HG02798 (cell line): Measurements from ENCODE around the gene CCHCR1.
"Not testable (repeated sequence)": the region's sequence is repeated elsewhere in the genome, so short reads cannot be mapped to it uniquely, and the experiment has no call there.

Experiments used
- ATAC-seq: cut with Tn5 transposase; IDR thresholded peaks from one replicate; pipeline ENCODE4 v1.9.1; 2021; ENCODE audit warnings: mild to moderate bottlenecking; ENCODE audit not compliant: unreplicated experiment, poor library complexity

Gene CCHCR1

GRCh38 chr6:31185695-31186051 lies 28.1 kb upstream of the CCHCR1 start:
- not testable (repeated sequence) for ATAC-seq

DNA sequence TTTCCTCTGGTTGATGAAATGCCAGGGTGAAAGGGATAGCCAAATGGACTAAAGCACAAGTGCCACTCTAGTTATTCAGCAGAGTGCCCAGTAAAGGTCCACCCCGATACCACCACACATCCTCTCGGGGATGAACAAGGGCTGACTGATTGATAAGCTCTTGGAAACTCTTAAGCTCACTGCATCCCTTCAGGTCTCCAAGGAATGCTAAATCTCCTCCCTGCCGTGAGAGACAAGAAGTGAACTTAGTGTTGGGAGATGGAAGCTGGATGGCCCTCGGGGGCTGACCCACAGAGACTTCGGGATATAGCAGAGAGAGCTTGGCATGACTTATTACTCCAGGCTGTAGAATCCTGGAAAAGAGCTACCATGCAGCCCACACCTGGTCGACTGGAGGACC lies 26.3 kb upstream of the CCHCR1 start:
- not testable (repeated sequence) for ATAC-seq

DNA sequence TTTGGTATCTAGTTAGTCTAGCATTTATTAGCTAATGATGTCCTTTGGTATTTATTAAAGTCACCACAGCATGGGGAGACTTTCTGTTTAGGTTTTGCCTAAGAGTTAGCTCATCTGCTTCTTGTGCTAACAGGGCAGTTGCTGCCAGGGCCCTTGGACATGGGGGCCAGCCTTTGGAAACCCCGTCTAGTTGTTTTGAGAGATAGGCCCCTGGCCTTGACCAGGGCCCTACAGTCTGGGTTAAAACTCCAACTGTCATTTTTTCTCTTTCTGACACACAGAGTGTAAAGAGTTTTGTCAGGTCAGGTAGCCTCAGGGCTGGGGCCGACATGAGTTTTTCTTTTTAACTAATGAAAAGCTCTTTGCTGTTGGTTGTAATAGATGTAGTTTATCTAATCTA lies 25.7 kb upstream of the CCHCR1 start:
- not testable (repeated sequence) for ATAC-seq

- peak; percentile 86 for ATAC-seq
These were observed 22.9 kb upstream of the CCHCR1 start for GRCh38 chr6:31180500-31180899.

DNA sequence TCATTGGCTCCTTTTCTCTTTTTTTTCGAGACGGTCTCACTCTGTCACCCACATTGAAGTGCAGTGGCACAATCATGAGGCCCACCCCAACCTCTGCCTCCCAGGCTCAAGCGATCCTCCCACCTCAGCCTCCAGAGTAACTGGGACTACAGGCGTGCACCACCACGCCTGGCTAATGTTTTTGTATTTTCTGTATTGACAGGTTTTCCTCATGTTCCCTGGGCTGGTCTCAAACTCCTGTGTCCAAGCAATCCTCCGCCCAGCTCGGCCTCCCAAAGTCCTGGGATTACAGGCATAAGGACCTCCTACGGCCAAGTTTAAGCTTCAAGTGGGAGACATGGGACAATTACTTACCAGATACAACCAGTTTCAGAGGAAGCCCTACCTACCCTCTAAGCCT lies 22.3 kb upstream of the CCHCR1 start:
- ATAC-seq: no peak

DNA sequence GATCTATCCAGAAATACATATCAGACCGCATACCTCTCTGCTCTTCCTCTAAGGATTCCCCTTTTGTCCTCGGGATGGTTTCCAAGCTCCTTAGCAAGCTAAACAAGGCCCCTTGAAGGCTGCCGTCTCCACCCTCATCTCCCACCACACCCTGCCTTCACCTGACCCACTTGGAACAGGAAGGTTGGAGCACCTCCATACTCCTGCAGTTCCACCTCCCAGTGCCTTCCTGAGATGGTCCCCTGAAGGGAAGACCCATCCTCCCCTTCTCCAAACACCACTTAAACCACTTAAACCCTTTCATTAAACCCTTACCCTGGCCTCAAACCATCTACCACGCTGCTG lies 21.4 kb upstream of the CCHCR1 start:
- no peak for ATAC-seq

GRCh38 chr6:31178143-31179041 lies 20.8 kb upstream of the CCHCR1 start:
- ATAC-seq: no peak

- ATAC-seq: no peak
These were observed 18.4 kb upstream of the CCHCR1 start for GRCh38 chr6:31175971-31176370.

GRCh38 chr6:31174378-31174777 lies 16.8 kb upstream of the CCHCR1 start:
- ATAC-seq: no peak

DNA sequence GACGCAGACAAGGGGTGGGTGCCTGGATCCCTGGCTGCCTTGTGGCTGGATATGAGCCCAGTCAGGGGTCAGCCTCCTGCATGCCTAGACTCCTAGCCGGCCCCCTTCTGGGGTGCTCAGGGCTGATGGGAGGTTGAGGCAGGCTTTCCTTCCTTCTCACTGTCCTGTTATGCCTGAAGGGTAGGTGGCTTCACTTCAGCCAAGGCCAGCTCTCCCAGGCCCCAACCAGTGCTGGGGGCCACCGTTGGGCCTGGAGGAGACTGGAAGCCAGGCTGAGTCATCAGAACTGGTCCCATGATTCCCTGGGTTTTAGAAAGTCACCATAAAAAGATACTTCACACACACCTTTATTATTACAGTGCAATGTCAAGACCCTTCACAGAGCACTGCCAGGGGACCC lies 15.8 kb upstream of the CCHCR1 start:
- ATAC-seq: no peak

DNA sequence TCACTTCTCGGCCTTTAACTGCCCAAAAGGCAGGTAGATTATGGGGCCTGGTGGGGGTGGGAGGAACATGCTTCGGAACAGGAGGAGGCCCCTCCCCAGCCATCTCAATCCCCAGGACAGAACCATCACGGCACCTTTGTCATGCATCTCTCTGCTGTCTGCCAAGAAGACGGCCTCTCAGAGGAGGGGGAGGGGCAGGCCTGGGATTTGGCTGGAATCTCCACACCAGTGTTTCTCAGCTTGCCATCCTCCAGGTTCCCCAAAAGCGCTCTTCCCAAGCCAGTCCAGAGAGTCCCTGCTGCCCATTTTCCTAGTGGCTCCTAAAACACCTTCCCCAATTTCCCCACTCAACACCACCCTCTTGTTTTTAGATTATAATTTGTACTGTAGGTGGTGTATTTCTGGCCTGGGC lies 15.4 kb upstream of the CCHCR1 start:
- no peak for ATAC-seq

DNA sequence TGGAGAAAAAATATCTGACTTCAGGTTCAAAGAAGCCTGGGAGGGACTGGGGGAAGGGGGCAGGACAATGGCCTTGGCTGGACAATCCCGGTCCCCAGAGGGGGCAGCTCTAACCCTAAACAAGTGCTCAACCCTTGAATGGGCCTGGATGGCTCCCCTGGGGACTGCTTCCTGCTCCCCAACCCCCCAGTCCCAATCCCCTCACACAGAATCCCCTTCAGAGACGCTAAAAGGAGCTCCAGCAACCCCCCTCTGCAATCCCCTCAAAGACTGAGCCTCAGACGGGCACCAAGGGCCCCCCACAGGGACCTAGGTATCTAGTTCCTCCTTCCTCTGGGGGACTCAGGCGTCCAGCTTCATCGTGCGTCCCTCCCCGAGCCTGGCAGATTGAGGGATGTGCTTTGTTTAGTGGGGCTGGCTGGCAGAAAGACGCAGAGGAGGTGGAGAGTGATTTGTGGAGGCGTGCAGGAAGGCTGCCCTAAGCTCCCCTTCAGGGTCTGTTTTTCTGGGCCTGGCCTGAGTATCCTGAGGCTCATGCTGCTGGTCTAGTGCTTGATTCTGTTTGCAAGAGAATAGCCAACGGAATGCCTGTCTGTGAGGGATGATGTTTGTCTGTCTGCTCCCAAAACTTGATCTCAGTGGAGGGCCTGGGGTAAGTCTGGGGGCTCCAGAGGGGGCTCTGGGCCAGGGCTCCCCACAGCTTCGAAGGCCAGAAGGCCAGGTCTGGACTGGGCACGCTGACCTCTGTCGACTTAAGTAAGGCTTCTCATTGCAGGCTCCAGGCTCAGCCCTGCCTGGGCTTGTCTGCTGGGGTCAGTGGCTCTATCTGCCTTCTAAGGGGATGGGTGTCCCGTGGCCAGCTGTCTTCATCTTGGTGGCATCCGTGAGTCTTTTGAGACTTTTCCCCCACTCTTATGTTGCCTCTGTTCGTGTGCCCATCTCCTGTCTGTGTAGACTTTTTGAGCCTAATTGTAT lies 14.6 kb upstream of the CCHCR1 start:
- no peak for ATAC-seq

GRCh38 chr6:31170987-31171671 lies 13.5 kb upstream of the CCHCR1 start:
- no peak for ATAC-seq

DNA sequence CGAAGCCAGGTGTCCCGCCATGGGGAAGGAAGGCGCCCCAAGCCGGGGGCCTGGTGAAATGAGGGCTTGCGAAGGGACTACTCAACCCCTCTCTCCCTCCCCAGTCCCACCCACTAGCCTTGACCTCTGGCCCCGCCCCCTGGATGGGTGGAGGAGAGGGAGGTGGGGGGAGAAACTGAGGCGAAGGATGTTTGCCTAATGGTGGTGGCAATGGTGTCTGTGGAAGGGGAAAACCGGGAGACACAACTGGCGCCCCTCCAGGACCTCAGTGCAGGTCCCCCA lies 12.9 kb upstream of the CCHCR1 start, which contains the start of gene POU5F1:
Gene POU5F1, minus strand, starts transcription at position 83 of the 282 bp plus-strand sequence. Its CDS starts 62 bp downstream, at position 21.
- ATAC-seq: no peak

DNA sequence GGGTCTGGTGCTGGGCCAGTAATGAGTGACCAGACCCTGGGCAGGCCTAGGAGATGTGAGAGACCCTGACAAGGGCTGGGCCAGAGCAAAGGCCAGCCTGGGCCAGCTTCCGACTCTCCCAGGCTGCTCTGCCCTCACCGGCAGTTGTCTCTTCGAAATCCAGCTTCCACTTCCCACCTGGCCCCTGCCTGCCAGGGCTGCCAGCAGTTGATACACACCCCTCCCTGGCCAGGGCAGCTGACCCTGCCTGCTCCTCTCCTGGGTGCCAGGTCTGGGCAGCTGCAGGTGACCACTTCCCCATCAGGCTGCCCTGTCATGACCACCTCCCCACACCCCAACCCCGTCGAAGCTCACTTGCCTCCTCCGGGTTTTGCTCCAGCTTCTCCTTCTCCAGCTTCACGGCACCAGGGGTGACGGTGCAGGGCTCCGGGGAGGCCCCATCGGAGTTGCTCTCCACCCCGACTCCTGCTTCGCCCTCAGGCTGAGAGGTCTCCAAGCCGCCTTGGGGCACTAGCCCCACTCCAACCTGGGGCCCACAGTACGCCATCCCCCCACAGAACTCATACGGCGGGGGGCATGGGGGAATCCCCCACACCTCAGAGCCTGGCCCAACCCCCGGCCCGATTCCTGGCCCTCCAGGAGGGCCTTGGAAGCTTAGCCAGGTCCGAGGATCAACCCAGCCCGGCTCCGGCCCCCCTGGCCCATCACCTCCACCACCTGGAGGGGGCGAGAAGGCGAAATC lies 12.4 kb upstream of the CCHCR1 start:
- not testable (repeated sequence) for ATAC-seq

DNA sequence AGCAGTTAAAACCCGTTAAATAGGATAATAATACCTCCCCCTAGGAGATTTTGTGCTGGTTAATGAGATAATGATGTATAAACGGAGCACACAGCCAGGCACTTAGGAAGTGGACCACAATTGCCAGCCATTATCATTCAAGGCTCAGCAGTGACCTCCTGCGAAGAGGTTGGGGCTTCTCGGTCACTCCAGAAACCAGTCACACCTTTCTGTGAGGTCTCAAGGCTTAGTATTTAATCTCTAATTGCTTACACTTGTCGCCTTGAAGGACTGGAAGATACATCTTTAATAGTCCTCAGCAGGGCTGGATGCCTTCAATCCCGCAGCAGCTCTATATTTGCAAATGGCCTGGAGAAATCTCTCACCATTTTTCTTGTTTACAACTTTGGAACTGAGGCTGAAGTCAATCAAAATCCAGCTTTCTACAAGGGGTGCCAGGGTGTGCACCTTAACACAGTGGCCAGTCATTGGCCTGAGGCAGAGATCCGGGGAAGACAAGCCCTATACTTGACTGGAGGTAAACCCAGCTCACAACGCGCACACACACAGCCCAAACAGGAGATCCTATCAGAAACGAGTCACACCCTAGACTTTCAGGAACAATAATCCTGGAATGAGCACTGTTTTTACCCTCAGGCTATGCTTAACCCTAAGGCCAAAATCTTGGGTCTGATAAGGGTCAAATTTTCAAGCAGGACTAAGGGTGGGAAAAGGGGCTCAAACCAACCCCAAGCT lies 11.7 kb upstream of the CCHCR1 start:
- no peak for ATAC-seq

GRCh38 chr6:31168606-31169005 lies 11.0 kb upstream of the CCHCR1 start:
- no peak for ATAC-seq

DNA sequence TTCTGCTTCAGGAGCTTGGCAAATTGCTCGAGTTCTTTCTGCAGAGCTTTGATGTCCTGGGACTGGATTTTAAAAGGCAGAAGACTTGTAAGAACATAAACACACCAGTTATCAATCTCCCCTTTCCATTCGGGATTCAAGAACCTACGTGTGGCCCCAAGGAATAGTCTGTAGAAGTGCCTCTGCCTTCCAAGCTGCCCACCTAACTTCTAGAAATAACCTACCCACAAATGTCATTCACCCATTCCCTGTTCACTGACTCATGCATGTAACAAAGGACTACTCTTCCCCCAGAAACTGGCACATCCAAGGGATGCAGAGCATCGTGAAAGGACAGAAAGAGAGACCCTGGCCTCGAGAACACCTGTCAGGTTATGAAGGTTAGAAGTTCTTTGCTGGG lies 8.4 kb upstream of the CCHCR1 start:
- ATAC-seq: no peak

GRCh38 chr6:31165064-31165832 lies 7.6 kb upstream of the CCHCR1 start:
- peak; percentile 84 for ATAC-seq
